ENCODE data around the gene KIF5C.

KIF5C gene

GRCh38 chr2:148989882-148990493, 115.0 kb downstream of the KIF5C start:
- peak in 1 of 2 donors; percentile 10 for DNase-seq (ENCODE audit: low read depth in 2 of 2)

- DNase-seq (ENCODE audit: low read depth in 2 of 2): no peak
Observed at GRCh38 chr2:148990968-148991367, 115.9 kb downstream of the KIF5C start.

GRCh38 chr2:148992448-148992847, 117.4 kb downstream of the KIF5C start:
- no peak for DNase-seq (ENCODE audit: low read depth in 2 of 2)

- DNase-seq (ENCODE audit: low read depth in 2 of 2): no peak
Observed at GRCh38 chr2:148993351-148993750, 118.3 kb downstream of the KIF5C start.

- no peak for DNase-seq (ENCODE audit: low read depth in 2 of 2)
Observed at GRCh38 chr2:148994341-148994740, 119.3 kb downstream of the KIF5C start.

- no peak for DNase-seq (ENCODE audit: low read depth in 2 of 2)
Observed at GRCh38 chr2:148996805-148997204, 121.8 kb downstream of the KIF5C start.

- DNase-seq (ENCODE audit: low read depth in 2 of 2): no peak
Observed at GRCh38 chr2:148998165-148998830, 123.3 kb downstream of the KIF5C start.

GRCh38 chr2:148998831-148999200, 123.8 kb downstream of the KIF5C start:
- DNase-seq (ENCODE audit: low read depth in 2 of 2): no peak

- DNase-seq (ENCODE audit: low read depth in 2 of 2): no peak
Observed at GRCh38 chr2:148999451-148999921, 124.5 kb downstream of the KIF5C start.

GRCh38 chr2:149000158-149000938, 125.3 kb downstream of the KIF5C start:
- no peak for DNase-seq (ENCODE audit: low read depth in 2 of 2)

- no peak for DNase-seq (ENCODE audit: low read depth in 2 of 2)
Observed at GRCh38 chr2:149001496-149001895, 126.5 kb downstream of the KIF5C start.

- DNase-seq (ENCODE audit: low read depth in 2 of 2): no peak
Observed at GRCh38 chr2:149002378-149002890, 127.4 kb downstream of the KIF5C start.

GRCh38 chr2:149002891-149003740, 128.1 kb downstream of the KIF5C start:
- DNase-seq (ENCODE audit: low read depth in 2 of 2): no peak

GRCh38 chr2:149004836-149005235, 129.8 kb downstream of the KIF5C start:
- DNase-seq (ENCODE audit: low read depth in 2 of 2): no peak

- no peak for DNase-seq (ENCODE audit: low read depth in 2 of 2)
Observed at GRCh38 chr2:149005471-149006077, 130.5 kb downstream of the KIF5C start.

GRCh38 chr2:149006883-149007543, 132.0 kb downstream of the KIF5C start:
- DNase-seq (ENCODE audit: low read depth in 2 of 2): no peak

GRCh38 chr2:149008381-149008780, 133.4 kb downstream of the KIF5C start:
- no peak for DNase-seq (ENCODE audit: low read depth in 2 of 2)

- DNase-seq (ENCODE audit: low read depth in 2 of 2): no peak
Observed at GRCh38 chr2:149009576-149010461, 134.8 kb downstream of the KIF5C start.

GRCh38 chr2:149012545-149012944, 137.5 kb downstream of the KIF5C start:
- DNase-seq (ENCODE audit: low read depth in 2 of 2): no peak

GRCh38 chr2:149015501-149015900, 140.5 kb downstream of the KIF5C start:
- no peak for DNase-seq (ENCODE audit: low read depth in 2 of 2)

Data from stimulated activated CD8-positive, alpha-beta memory T cell treated with anti-CD3 and anti-CD28 coated beads, Interleukin-7, amount 100 ng/mL, for 1 hour (primary cell).